Mammary epithelial cell (primary cell): Measurements from ENCODE around the gene TUBA3E.
A peak's percentile ranks its signal among the peaks of the same experiment; 100 is the strongest.
"Not testable (repeated sequence)": the region's sequence is repeated elsewhere in the genome, so short reads cannot be mapped to it uniquely, and the experiment has no call there.

ENCODE experiments used
- CTCF ChIP-seq, 2 donors: IDR thresholded peaks in 1 of 2; conservative IDR thresholded peaks in 1 of 2; 2 replicates each; pipeline ENCODE4 v1.5.1; 2011 to 2012; ENCODE audit warnings: inconsistent platforms in 2 of 2, low read length in 2 of 2, mild to moderate bottlenecking in 2 of 2, control low read depth in 1 of 2, low read depth in 1 of 2; ENCODE audit not compliant: insufficient read depth in 1 of 2; ENCODE audit errors: extremely low read depth in 1 of 2
- EZH2 ChIP-seq: IDR thresholded peaks from 2 replicates; pipeline ENCODE4 v1.6.1; 2012; ENCODE audit warnings: low read length, inconsistent platforms, borderline replicate concordance

GRCh38 chr2:130155956-130156623 is 42.1 kb downstream of the TUBA3E start:
- peak; percentile 21 to 58 for TF ChIP-seq CTCF (conservative IDR thresholded peaks at IDR 0.05 in 1 of 2, IDR thresholded peaks at IDR 0.05 in 1 of 2; ENCODE audit: extremely low read depth in 1 of 2, insufficient read depth in 1 of 2, low read depth in 1 of 2, low read length in 2 of 2)
- not testable (repeated sequence) for TF ChIP-seq EZH2
